K562 (cell line): ENCODE data around the gene TRMT10A. TPM values are rescaled to one million over a fixed set of nuclear protein-coding genes. Genes with fewer than 3 reads are reported as not detected.

ENCODE experiments used
- ATAC-seq: fragments of 200-7000 bp; cut with Tn5 transposase; 3 replicates; pipeline ENCODE4 v1.9.1; 2020; ENCODE audit warnings: moderate library complexity
- BruUV-seq: library from RNA; stranded (reverse); fragments of 400-500 nt; replicated peaks from 2 replicates; lab custom pipeline; 2021; lab: Mats Ljungman, UMichigan
- CTCF ChIA-PET: fragments of 300-600 bp; formaldehyde crosslinking; extraction: SDS; loops from one replicate; lab custom pipeline; 2021; ENCODE audit warnings: low intra/inter-chr PET ratio; lab: Yijun Ruan, JAX
- POLR2A ChIA-PET: fragments of 300-600, 350-650 bp; sonication (Branson Sonifier 250); formaldehyde crosslinking; extraction: SDS; loops from one replicate; lab custom pipeline; 2021; ENCODE audit warnings: antibody characterized with exemption, inconsistent platforms; lab: Yijun Ruan, JAX
- DNase-seq, 4 experiments: peaks; one replicate each; pipeline versions ENCODE4 v3.0.0 to v3.0.0-alpha.2; 2011 to 2018; ENCODE audit warnings: low spot score in 3 of 4, mixed read lengths in 3 of 4; ENCODE audit errors: extremely low read depth in 1 of 4
- FAIRE-seq: peaks from 2 replicates; lab custom pipeline; 2011; peaks lifted over from hg19 to GRCh38; lab: Jason Lieb, UNC
- H2AFZ ChIP-seq: 2 replicates; pipeline ENCODE4 v1.6.0; 2011; ENCODE audit warnings: low read depth, low read length, control low read depth, inconsistent platforms
- H3K27ac ChIP-seq: fragments of 200-600 bp; 3 replicates; pipeline ENCODE4 v1.8.0; 2011; ENCODE audit warnings: low read depth, mild to moderate bottlenecking, control low read depth, inconsistent platforms, low read length, moderate library complexity, mixed read lengths; ENCODE audit errors: extremely low read depth
- H3K27me3 ChIP-seq, 2 experiments: fragments of 300-600 bp in 1 of 2; 2 replicates in 1 of 2; 3 replicates in 1 of 2; pipeline versions ENCODE4 v1.6.0 to v1.8.0; 2011; ENCODE audit warnings: inconsistent platforms in 2 of 2, low read length in 2 of 2, mild to moderate bottlenecking in 1 of 2, mixed read lengths in 1 of 2, moderate library complexity in 1 of 2; ENCODE audit not compliant: control insufficient read depth in 2 of 2, insufficient read depth in 2 of 2
- H3K36me3 ChIP-seq: fragments of 300-600 bp; 3 replicates; pipeline ENCODE4 v1.8.0; 2011; ENCODE audit warnings: mild to moderate bottlenecking, low read length, inconsistent platforms; ENCODE audit not compliant: control insufficient read depth, insufficient read depth
- H3K4me1 ChIP-seq, 2 experiments: fragments of 200-600 bp in 1 of 2; replicated peaks in 1 of 2; 2 replicates in 1 of 2; 3 replicates in 1 of 2; pipeline versions ENCODE4 v1.5.1 to v1.8.0; 2011; ENCODE audit warnings: inconsistent platforms in 2 of 2, low read length in 2 of 2, mild to moderate bottlenecking in 1 of 2, mixed read lengths in 1 of 2, moderate library complexity in 1 of 2; ENCODE audit not compliant: control insufficient read depth in 2 of 2, insufficient read depth in 2 of 2
- H3K4me2 ChIP-seq: 2 replicates; pipeline ENCODE4 v1.6.1; 2011; ENCODE audit warnings: low read length, control low read depth, inconsistent platforms, mixed read lengths; ENCODE audit not compliant: insufficient read depth
- H3K4me3 ChIP-seq: fragments of 200-600 bp; sonication (generic), shearing (Covaris generic); 2 replicates; pipeline ENCODE4 v1.5.1; 2016; ENCODE audit warnings: control low read depth, inconsistent platforms
- H3K79me2 ChIP-seq: fragments of 200-600 bp; 3 replicates; pipeline ENCODE4 v1.8.0; 2011; ENCODE audit warnings: low read length, inconsistent platforms; ENCODE audit not compliant: control insufficient read depth, insufficient read depth
- H3K9ac ChIP-seq, 2 experiments: 2 replicates each; pipeline versions ENCODE4 v1.6.0 to v1.6.1; 2011; ENCODE audit warnings: low read depth in 2 of 2, low read length in 2 of 2, control low read depth in 1 of 2, inconsistent platforms in 1 of 2, mild to moderate bottlenecking in 1 of 2, mixed read lengths in 1 of 2; ENCODE audit not compliant: insufficient read depth in 1 of 2
- H3K9me1 ChIP-seq: one replicate; pipeline ENCODE4 v1.6.0; 2011; ENCODE audit warnings: inconsistent platforms, mild to moderate bottlenecking, low read length, moderate library complexity; ENCODE audit not compliant: control insufficient read depth, insufficient read depth
- H3K9me3 ChIP-seq: replicated peaks from 2 replicates; pipeline ENCODE4 v1.5.1; 2011; ENCODE audit warnings: low read depth, low read length, inconsistent platforms; ENCODE audit not compliant: control insufficient read depth, insufficient read depth
- H4K20me1 ChIP-seq: replicated peaks from 2 replicates; pipeline ENCODE4 v1.6.1; 2011; ENCODE audit warnings: low read length, inconsistent platforms, mixed read lengths; ENCODE audit not compliant: control insufficient read depth, insufficient read depth
- DPF2 ChIP-seq: fragments of 450-650 bp; IDR thresholded peaks from 2 replicates; pipeline ENCODE4 v1.6.1; 2016
- MYC ChIP-seq, 2 experiments: fragments of 250-450 bp in 1 of 2; sonication (Bioruptor Pico) in 1 of 2; IDR thresholded peaks; 2 replicates each; pipeline versions ENCODE4 v1.5.1 to v1.6.1; 2012 to 2021; ENCODE audit warnings: low read depth in 2 of 2, borderline replicate concordance in 1 of 2, improper control_type of control experiment in 1 of 2, low read length in 1 of 2, mild to moderate bottlenecking in 1 of 2, moderate library complexity in 1 of 2
- NCOA6 ChIP-seq: fragments of 450-650 bp; IDR thresholded peaks from 2 replicates; pipeline ENCODE4 v1.6.1; 2017; ENCODE audit warnings: mild to moderate bottlenecking
- RBM34 ChIP-seq: fragments of 200-400 bp; formaldehyde crosslinking; IDR thresholded peaks from 2 replicates; pipeline ENCODE4 v1.6.1; 2018; ENCODE audit warnings: low read length, borderline replicate concordance; ENCODE audit not compliant: insufficient read depth
- TAF1 ChIP-seq: IDR thresholded peaks from 2 replicates; pipeline ENCODE4 v1.6.1; 2011; ENCODE audit warnings: mild to moderate bottlenecking, low read length, moderate library complexity; ENCODE audit not compliant: insufficient read depth, control insufficient read depth, severe bottlenecking; ENCODE audit errors: extremely low read depth
- WGBS: fragments of 100-300 bp; shearing (Covaris generic); methylation state at CpG from one replicate; pipeline ENCODE4 v1.1.6; 2016; ENCODE audit warnings: low coverage, mixed read lengths; ENCODE audit not compliant: insufficient coverage; ENCODE audit errors: missing lambda C conversion rate; 5-methylcytosine and 5-hydroxymethylcytosine counted together
- in situ Hi-C: fragments of 300-500 bp; cut with MboI; formaldehyde crosslinking; loops from 4 replicates; pipeline ENCODE4 v1.15.0; 2018; ENCODE audit warnings: inconsistent platforms, mixed read lengths
- intact Hi-C: fragments of 100-400 bp; cut with micrococcal nuclease; formaldehyde crosslinking; loops from 2 replicates; pipeline ENCODE4 v1.14.2; 2022
- polyA plus RNA-seq, 8 experiments: library from polyadenylated mRNA; depleted of rRNA in 4 of 8; stranded (reverse) in 5 of 8; unstranded in 3 of 8; fragments of >200 nt; fragmentation: Nextera tagmentation in 2 of 8; fragmentation: Illumina TruSeq in 1 of 8; extraction: Ambion mirVana in 2 of 8; extraction: Trizol in 1 of 8; gene quantifications; 2 replicates each; pipeline versions ENCODE4 v1.2.1 to v1.2.3, GENCODE V29; 2011 to 2014; ENCODE audit warnings: inconsistent platforms in 1 of 8, missing spikeins in 1 of 8
- total RNA-seq, 7 experiments: library from RNA; depleted of rRNA in 6 of 7; stranded (reverse); fragments of >200 nt in 6 of 7; fragmentation: Illumina TruSeq in 2 of 7; extraction: Trizol in 2 of 7; gene quantifications; 2 replicates each; pipeline versions ENCODE4 v1.2.1 to v1.2.3, GENCODE V29; 2011 to 2021; ENCODE audit warnings: low replicate concordance in 1 of 7

The TRMT10A gene
- total and polyA plus RNA-seq, 9 of the 15 experiments (the other 6 are each of a cell fraction or from before 2014, with no cell fraction given): 6.5 to 16.1 (median 12.7) TPM

GRCh38 chr4:99612704-99613103, 48.9 kb upstream of the TRMT10A start (continued):
- TF ChIP-seq TAF1: no peak
- TF ChIP-seq MYC (IDR thresholded peaks at IDR 0.05; ENCODE audit: low read depth, low read length): no peak
- TF ChIP-seq MYC (CRISPR knock-in tag; IDR thresholded peaks at IDR 0.05; ENCODE audit: borderline replicate concordance, low read depth): no peak

DNA sequence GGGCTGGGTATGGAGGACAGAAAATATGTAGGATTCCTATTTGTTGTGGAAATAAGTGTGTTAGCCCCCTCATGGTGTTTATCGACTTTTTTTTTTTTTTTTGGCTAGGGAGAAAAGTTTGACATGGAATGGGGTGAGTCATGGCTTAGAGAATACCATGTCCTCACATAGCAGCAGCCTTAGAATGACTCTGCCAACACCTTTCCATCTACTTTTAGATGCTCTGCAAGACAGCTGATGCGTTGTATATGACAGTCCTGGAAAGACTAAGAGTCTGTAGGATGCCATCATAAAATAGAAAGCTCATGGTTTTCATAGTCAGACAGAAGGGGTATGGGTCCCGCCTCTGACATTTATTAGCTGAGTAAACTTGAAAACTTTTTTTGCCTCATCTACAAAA, 48.4 kb upstream of the TRMT10A start:
- no peaks in the 10 kb centered on the region for H3K36me3 ChIP-seq
- no TSS peak for BruUV-seq
- no peak overlapping the region for H3K9ac ChIP-seq
- H2AFZ ChIP-seq: no peak overlapping the region
- H3K4me3 ChIP-seq: no peak overlapping the region
- ChIA-PET CTCF (no interaction called here), POLR2A (interaction anchor here (0.7 kb wide), 1 partner anchor 49 kb away, joined by 3 read pairs; no protein-coding TSS in a partner anchor)
- H3K4me2 ChIP-seq: no peak overlapping the region
- H3K79me2 ChIP-seq: no peaks in the 10 kb centered on the region
- H4K20me1 ChIP-seq: no peaks in the 10 kb centered on the region
- no peak for DNase-seq
- no peaks in the 10 kb centered on the region for H3K9me1 ChIP-seq
- no peak for ATAC-seq
- no peak for TF ChIP-seq NCOA6
- no peak for TF ChIP-seq RBM34
- TF ChIP-seq DPF2: no peak
- FAIRE-seq: no peak
- intact Hi-C loops (no loop called here), in situ Hi-C loops (no loop called here)
- no peaks in the 10 kb centered on the region for H3K9me3 ChIP-seq
- WGBS: 0% methylated on average over 3 of the region's 3 CpGs
- no peaks in the 10 kb centered on the region for H3K27me3 ChIP-seq
- H3K4me1 ChIP-seq: no peaks in the 10 kb centered on the region
- no peak overlapping the region for H3K27ac ChIP-seq
